Fibroblast of lung (primary cell): ENCODE measurements around the gene CORO2A. TPM values are rescaled to one million over a fixed set of nuclear protein-coding genes. Genes with fewer than 3 reads are reported as not detected.

ENCODE experiments used
- DNase-seq, 2 donors: peaks; one replicate each; pipeline versions ENCODE4 v3.0.0 to v3.0.0-alpha.2; 2010; ENCODE audit warnings: low read depth in 2 of 2
- H2AFZ ChIP-seq: 2 replicates; pipeline ENCODE4 v1.5.1; 2012; ENCODE audit warnings: low read length, control low read depth, inconsistent platforms
- H3K27ac ChIP-seq: 2 replicates; pipeline ENCODE4 v1.5.1; 2011; ENCODE audit warnings: low read length, control low read depth; ENCODE audit not compliant: insufficient read depth
- H3K27me3 ChIP-seq: 2 replicates; pipeline ENCODE4 v1.5.1; 2011; ENCODE audit warnings: mild to moderate bottlenecking, low read length; ENCODE audit not compliant: control insufficient read depth, insufficient read depth
- H3K36me3 ChIP-seq: 2 replicates; pipeline ENCODE4 v1.5.1; 2011; ENCODE audit warnings: low read length; ENCODE audit not compliant: control insufficient read depth, insufficient read depth
- H3K4me1 ChIP-seq: 2 replicates; pipeline ENCODE4 v1.5.1; 2011; ENCODE audit warnings: low read length; ENCODE audit not compliant: control insufficient read depth, insufficient read depth; ENCODE audit errors: extremely low read depth
- H3K4me2 ChIP-seq: 2 replicates; pipeline ENCODE4 v1.5.1; 2011; ENCODE audit warnings: low read length, control low read depth; ENCODE audit not compliant: insufficient read depth; ENCODE audit errors: extremely low read depth
- H3K4me3 ChIP-seq, 4 experiments: fragments of 200-600 bp in 1 of 4; sonication (generic) in 1 of 4; replicated peaks in 1 of 4; 2 replicates each; pipeline ENCODE4 v1.5.1; 2011 to 2016; ENCODE audit warnings: low read length in 4 of 4, low read depth in 3 of 4, mild to moderate bottlenecking in 3 of 4, control low read depth in 2 of 4, inconsistent platforms in 1 of 4, mixed read lengths in 1 of 4; ENCODE audit not compliant: insufficient read depth in 1 of 4; ENCODE audit errors: control extremely low read depth in 1 of 4
- H3K79me2 ChIP-seq: 2 replicates; pipeline ENCODE4 v1.5.1; 2012; ENCODE audit warnings: mild to moderate bottlenecking, low read length, inconsistent platforms; ENCODE audit not compliant: control insufficient read depth, insufficient read depth
- H3K9ac ChIP-seq: 2 replicates; pipeline ENCODE4 v1.5.1; 2011; ENCODE audit warnings: mild to moderate bottlenecking, low read length, control low read depth; ENCODE audit not compliant: insufficient read depth
- H3K9me3 ChIP-seq: 2 replicates; pipeline ENCODE4 v1.5.1; 2012; ENCODE audit warnings: low read depth, low read length; ENCODE audit not compliant: control insufficient read depth, insufficient read depth
- H4K20me1 ChIP-seq: 2 replicates; pipeline ENCODE4 v1.5.1; 2011; ENCODE audit warnings: low read length; ENCODE audit not compliant: control insufficient read depth, insufficient read depth; ENCODE audit errors: extremely low read depth
- EZH2 ChIP-seq: IDR thresholded peaks from 2 replicates; pipeline ENCODE4 v1.5.1; 2012; ENCODE audit warnings: low read length, control low read depth, mild to moderate bottlenecking; ENCODE audit errors: missing control alignments
- polyA plus RNA-seq, 2 donors: library from polyadenylated mRNA; depleted of rRNA in 1 of 2; stranded (reverse) in 1 of 2; unstranded in 1 of 2; fragments of >200 nt; gene quantifications; 2 replicates each; pipeline ENCODE4 v1.2.1, GENCODE V29; 2011 to 2012; ENCODE audit warnings: missing spikeins in 1 of 2
- total RNA-seq: library from RNA; depleted of rRNA; stranded (reverse); fragments of >200 nt; gene quantifications from 2 replicates; pipeline ENCODE4 v1.2.1, GENCODE V29; 2014
- TF ChIP-seq, protein P1 (sequence below), 2 donors: IDR thresholded peaks in 1 of 2; conservative IDR thresholded peaks in 1 of 2; 1 replicate in 1 of 2; 2 replicates in 1 of 2; pipeline ENCODE4 v1.5.1; 2011 to 2012; ENCODE audit warnings: low read length in 2 of 2, control low read depth in 1 of 2, inconsistent platforms in 1 of 2, low read depth in 1 of 2, mild to moderate bottlenecking in 1 of 2

CORO2A gene
- total and polyA plus RNA-seq, 2 donors (not counting 1 experiment from before 2014, with no cell fraction given): 0.11 to 0.50 TPM

DNA sequence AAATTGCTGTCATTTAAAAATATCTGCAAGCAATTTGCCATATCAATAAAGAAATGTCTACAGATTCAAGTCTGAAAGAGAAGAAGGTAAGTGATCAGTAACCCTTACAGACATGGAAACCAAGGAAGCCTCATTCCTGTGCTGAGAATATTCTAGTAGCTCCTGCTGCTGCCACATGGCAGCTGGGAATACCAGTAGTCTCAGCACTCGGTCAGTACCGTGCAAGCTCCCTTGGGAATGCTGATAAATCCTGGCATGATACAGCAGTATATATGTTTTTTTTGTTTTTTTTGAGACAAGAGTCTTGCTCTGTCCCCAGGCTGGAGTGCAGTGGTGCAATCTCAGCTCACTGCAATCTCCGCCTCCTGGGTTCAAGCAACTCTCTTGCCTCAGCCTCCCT, 108.0 kb downstream of the CORO2A start:
- no peaks in the 10 kb centered on the region for H4K20me1 ChIP-seq
- peaks cover 7% of the 10 kb centered on the region for H3K36me3 ChIP-seq
- TF ChIP-seq, protein P1, sequence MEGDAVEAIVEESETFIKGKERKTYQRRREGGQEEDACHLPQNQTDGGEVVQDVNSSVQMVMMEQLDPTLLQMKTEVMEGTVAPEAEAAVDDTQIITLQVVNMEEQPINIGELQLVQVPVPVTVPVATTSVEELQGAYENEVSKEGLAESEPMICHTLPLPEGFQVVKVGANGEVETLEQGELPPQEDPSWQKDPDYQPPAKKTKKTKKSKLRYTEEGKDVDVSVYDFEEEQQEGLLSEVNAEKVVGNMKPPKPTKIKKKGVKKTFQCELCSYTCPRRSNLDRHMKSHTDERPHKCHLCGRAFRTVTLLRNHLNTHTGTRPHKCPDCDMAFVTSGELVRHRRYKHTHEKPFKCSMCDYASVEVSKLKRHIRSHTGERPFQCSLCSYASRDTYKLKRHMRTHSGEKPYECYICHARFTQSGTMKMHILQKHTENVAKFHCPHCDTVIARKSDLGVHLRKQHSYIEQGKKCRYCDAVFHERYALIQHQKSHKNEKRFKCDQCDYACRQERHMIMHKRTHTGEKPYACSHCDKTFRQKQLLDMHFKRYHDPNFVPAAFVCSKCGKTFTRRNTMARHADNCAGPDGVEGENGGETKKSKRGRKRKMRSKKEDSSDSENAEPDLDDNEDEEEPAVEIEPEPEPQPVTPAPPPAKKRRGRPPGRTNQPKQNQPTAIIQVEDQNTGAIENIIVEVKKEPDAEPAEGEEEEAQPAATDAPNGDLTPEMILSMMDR (conservative IDR thresholded peaks at IDR 0.05 in 1 of 2, IDR thresholded peaks at IDR 0.05 in 1 of 2; ENCODE audit: low read depth in 1 of 2, low read length in 2 of 2): no peak
- TF ChIP-seq EZH2: no peak
- H3K27ac ChIP-seq: no peak overlapping the region
- H3K9me3 ChIP-seq: no peaks in the 10 kb centered on the region
- H3K4me2 ChIP-seq: no peak overlapping the region
- H3K79me2 ChIP-seq: no peaks in the 10 kb centered on the region
- H3K9ac ChIP-seq: no peak overlapping the region
- H3K27me3 ChIP-seq: no peaks in the 10 kb centered on the region
- H3K4me1 ChIP-seq: peaks cover 12% of the 10 kb centered on the region
- H3K4me3 ChIP-seq: no peak overlapping the region
- DNase-seq: no peak
- no peak overlapping the region for H2AFZ ChIP-seq

DNA sequence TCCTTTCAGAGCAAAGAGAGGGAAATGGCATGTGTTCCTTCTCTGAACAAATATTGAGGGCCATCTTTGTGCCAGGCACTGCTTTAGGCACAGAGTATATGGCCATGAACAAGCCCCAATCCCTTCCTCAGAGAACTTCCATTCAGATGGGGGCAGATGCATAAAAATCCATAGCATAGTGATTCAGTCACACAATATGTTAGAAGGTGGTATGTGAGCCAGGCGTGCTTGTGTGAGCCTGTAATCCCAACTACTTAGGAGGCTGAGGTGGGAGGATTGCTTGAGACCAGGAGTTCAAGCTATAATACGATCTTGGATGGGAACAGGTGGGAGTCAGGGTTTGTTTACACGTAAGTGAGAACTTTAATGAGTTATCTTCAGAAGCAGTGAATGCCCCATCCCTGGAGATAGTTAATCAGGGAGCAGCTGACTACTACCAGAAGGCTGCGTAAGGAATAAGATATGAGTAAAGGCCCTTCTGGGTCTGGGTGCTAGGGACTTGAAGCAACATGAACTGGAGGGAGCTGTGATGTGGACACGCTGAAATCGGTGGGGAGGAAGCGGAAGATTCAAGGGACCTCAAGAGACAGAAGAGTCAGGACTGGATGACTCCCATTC, 108.8 kb downstream of the CORO2A start:
- TF ChIP-seq, protein P1 (conservative IDR thresholded peaks at IDR 0.05 in 1 of 2, IDR thresholded peaks at IDR 0.05 in 1 of 2; ENCODE audit: low read depth in 1 of 2, low read length in 2 of 2): no peak
- no peak for TF ChIP-seq EZH2
- Histone ChIP-seq H3K79me2 (no peaks in the 10 kb centered on the region), H2AFZ (no peak overlapping the region), H3K9ac (no peak overlapping the region), H3K27ac (no peak overlapping the region), H3K9me3 (no peaks in the 10 kb centered on the region), H3K36me3 (peaks cover 7% of the 10 kb centered on the region), H3K27me3 (no peaks in the 10 kb centered on the region), H3K4me1 (peaks cover 12% of the 10 kb centered on the region), H4K20me1 (no peaks in the 10 kb centered on the region), H3K4me3 (no peak overlapping the region), H3K4me2 (no peak overlapping the region)
- DNase-seq: no peak

DNA sequence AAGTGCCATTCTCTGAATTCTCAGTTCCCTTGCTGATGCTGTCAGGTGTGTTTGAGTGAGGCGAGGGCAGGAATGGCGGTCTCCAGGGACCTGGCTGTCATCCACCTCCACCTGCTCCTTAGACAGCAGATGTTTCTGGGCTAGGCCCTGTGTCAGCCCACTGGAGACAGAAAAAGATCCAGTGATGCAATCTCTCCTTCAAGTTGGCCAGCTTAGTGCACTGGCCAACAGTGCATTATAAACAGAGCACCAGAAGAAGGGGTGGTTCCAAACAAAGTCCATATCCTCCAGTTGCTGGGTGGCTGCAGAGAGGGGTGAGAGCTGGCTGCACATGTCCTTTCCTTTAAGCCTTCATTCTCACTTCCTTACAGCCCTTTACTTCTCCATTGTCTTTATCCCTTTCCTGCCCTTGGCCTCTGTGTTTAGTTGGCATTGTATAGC, 109.4 kb downstream of the CORO2A start:
- Histone ChIP-seq H3K27me3 (no peaks in the 10 kb centered on the region), H3K4me1 (peaks cover 12% of the 10 kb centered on the region), H3K9ac (no peak overlapping the region), H4K20me1 (no peaks in the 10 kb centered on the region), H3K79me2 (no peaks in the 10 kb centered on the region), H3K27ac (no peak overlapping the region), H3K36me3 (peaks cover 7% of the 10 kb centered on the region), H3K4me3 (no peak overlapping the region), H3K4me2 (no peak overlapping the region), H3K9me3 (no peaks in the 10 kb centered on the region), H2AFZ (no peak overlapping the region)
- no peak for TF ChIP-seq EZH2
- TF ChIP-seq, protein P1 (conservative IDR thresholded peaks at IDR 0.05 in 1 of 2, IDR thresholded peaks at IDR 0.05 in 1 of 2; ENCODE audit: low read depth in 1 of 2, low read length in 2 of 2): no peak
- DNase-seq: peak in 1 of 2 donors; percentile 53
